HG03064 (cell line): ENCODE measurements around the gene OPCML.

ENCODE experiments used
- ATAC-seq: cut with Tn5 transposase; IDR thresholded peaks from one replicate; pipeline ENCODE4 v1.9.1; 2021; ENCODE audit warnings: low read depth; ENCODE audit not compliant: unreplicated experiment

OPCML gene

DNA sequence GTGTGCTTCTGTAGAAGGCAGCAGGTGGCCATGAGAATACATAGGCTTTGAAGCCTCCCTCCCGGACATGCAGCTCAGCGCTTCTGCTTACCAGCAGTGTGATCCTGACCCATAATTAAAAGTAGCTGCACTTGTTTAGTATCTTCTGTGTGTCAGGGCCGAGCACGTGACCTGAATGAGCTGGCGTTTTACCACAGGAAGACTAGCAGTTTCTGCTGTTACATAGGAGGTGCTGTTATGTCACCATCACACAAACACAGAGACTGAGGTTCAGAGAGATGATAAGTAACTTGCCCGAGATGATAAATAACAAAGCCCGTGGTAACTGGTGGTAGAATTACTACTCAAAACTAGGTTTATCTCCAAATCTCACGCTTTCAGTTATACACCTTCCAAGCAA is 329.5 kb downstream of the OPCML start:
- ATAC-seq, result no peak

DNA sequence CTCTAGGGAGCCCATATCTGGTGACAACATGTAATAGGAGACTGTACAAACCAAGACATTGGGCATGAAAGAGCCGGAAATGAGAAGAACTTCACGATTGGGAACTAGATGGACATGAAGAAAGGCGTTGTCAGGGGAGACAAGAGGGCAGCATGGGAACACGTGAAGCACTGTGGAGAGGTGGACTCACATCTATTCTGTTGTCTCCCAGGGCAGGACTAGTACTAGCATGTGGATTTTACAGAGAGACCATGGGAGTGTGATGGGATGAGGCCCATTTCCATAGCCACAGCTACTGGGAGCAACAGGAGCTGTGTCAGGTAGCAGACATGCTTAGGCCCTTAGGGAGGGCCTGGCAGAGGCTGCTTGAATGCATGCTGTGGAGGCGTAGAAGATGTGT is 333.9 kb downstream of the OPCML start:
- ATAC-seq, result no peak

DNA sequence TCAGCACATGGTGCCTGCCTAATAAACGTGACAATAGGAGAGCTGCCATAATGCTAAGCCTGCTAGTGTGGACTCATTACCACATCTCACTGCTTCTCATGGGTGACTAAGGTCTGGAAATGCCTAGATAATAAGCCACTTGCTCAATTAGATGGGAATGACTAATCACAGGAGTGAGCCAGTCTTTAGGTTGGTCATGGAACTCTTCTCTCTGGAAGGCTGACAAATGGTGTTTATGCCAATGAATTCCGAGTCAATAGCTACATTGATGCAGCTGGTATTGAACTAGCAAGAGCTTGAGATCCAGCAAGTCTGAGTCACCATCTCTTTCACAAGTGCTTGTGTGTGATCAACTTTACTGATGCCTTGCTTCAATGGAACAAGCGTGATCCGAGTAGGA is 334.9 kb downstream of the OPCML start:
- no peak for ATAC-seq

DNA sequence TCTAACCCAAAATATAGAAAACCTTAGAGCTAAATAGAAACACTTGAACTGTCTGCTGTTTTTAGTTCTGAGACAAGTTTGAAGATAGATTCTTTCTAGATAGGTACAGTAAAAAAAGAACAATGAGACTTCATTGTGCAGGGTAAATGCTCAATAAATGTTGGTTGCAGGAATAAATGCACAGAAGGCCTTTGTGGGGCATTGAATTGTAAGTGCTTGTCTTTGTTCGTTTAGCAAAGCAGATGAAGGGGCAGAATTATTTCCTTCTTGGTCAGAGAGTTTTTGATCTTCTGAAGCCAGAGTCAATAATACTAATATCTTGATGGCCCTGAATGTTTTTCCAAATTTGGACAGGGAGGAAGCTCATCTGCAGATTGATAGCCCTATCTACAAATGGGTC is 340.4 kb downstream of the OPCML start:
- no peak for ATAC-seq

DNA sequence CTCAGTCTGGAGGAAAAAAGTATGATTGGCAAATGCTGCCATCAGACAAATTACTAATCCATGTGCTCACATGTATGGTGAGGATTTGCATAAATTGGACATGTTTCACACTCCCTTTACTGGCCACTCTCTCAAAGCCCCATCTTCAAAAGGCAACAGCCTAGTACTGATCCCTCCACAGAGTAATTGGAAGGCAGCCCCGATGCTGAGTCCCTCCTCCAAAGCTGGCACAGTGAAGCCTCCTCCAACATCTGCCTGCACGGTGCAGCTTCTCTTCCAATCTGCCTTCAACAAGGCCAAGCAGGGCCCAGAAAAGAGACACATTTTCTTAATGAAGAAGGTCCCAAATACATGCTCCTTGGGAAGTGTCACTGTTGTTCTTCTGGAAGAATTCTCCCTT is 350.6 kb downstream of the OPCML start:
- no peak for ATAC-seq

DNA sequence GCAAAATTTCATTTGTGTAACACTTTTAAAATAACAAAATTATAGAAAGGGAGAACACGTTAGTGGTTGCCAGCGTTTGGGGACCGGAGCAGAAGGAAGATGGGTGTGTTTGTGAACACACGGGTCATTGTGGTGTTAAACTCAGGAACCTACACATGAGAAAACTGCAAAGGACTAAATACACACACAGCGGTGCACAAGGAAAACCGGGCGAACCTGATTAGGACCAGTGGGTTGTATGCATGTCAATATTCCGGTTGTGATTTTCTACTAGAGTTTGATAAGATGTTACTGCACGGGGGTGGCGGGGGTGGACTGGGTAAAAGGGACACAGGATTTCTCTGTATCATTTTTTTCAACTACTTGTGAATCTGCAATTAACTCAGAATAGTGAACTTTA is 351.2 kb downstream of the OPCML start:
- ATAC-seq, result no peak

DNA sequence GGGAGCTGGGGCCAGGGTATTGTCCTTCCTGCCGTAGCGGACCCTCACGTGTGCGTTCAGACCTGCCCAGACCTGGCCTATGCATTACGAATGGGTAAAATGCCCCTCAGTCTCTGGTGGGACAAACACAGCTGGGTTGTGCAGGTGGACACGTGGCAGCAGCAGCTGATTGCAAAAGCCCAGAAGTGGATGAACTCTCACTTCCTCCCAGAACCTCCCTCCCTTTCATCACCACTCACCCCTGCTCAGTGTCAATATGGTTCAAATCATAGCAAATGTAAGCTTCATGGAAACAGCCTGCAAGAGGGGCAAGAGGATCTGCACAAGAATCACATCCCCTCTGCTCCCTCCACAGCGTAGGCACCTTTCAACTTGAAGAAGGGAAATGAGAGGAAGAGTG is 352.1 kb downstream of the OPCML start:
- ATAC-seq, result no peak

DNA sequence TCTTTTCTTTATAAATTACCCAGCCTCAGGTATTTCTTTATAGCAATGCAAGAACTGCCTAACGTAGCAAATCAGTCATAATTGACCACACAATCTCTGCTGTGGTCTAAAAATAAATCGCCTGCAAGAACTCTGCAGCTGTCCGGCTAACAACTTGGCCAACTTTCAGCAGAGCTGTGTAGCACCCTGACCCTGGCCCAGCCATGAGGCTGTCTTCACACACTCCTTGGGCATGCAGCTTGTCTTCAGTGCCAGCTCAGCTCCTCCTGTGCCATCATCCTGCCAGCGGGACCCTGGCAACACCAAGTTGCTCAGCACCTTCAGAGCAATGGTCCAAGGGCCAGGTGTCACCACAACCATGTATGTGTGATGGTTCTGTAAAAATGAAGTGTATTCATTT is 355.6 kb downstream of the OPCML start:
- ATAC-seq, result no peak

DNA sequence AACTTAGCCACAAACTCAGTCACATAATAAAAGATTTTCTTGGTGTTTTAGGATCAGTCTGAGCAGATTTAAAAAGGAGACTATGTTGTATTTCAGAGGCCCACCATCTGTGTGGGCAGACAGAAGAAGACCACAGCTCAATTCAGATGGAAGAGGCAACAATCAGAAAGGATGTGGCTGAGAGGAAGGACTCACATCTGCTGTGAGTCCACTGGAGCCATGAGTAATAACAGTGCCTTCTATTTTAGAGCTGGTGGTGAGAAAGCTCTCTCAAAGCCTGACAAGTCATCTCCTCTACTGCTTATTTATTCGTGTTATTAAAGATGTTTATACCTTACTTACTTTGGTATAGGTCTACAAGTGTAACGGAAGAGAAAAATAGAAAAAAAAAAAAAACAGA is 357.2 kb downstream of the OPCML start:
- ATAC-seq, result no peak

DNA sequence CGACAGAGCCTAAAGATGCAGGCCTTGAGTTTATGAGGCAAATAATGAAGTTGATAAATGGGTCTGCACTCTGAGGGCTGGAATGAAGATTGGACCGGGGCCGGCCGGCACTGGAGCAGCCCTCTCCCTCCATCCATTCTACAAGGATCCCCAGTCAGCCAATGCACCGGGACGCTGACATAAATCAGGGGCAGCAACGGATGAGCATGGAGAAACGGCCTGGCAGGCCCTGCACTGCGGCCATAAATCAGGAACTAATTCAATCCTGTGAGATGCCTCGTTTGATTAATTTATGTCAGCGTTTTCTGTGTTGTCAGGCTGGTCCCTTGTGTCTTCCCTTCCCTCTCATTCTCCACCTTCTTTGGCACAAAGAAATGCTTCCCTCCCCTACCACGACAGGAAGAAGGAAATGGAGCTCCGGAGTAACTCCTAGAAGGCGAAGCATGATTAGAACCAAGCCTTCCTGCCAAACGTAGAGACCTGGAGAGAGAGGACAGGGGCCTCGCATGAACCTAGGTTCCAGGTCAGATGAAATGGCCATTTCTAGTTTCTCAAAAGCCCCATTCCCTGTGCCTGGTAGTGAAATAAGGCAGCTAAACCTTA is 358.4 kb downstream of the OPCML start:
- no peak for ATAC-seq

DNA sequence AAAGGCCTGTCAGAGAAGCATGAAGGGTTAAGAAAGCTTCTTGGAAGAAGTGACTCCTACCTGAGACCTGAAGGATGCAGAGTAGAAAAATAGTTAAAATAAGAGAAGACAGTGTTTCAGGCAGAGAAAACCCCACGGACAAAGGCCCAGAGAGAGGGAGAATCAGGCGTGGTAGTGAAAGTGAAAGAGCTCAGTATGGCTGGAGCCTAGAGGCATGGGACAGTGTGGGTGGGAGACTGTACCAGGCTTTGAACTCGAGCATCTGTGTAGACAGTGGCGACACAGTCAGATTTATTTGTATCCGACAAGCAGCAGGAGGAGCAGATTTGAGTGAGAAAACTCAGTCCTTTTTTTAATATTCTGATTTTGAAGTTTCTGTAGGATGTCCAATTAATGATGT is 360.0 kb downstream of the OPCML start:
- ATAC-seq, result no peak

DNA sequence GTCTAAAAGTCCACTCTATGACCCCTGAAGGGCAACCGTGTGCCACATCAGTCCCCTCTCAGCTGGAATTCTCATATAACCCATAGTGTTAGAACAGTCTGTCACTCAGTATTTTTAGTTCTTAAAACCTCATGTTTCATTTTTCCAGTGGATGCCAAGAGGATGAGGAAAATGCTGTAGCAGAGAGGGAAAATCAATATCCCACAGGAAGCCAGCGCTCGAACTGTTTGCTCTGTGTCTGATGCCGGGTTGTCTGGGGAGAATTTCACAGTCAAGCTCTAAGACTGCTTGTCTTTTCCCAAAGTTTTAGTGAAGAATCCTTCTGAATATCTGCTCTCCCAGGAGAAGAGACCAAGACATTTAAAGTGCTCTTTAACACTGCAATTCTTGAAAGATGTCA is 360.9 kb downstream of the OPCML start:
- no peak for ATAC-seq

DNA sequence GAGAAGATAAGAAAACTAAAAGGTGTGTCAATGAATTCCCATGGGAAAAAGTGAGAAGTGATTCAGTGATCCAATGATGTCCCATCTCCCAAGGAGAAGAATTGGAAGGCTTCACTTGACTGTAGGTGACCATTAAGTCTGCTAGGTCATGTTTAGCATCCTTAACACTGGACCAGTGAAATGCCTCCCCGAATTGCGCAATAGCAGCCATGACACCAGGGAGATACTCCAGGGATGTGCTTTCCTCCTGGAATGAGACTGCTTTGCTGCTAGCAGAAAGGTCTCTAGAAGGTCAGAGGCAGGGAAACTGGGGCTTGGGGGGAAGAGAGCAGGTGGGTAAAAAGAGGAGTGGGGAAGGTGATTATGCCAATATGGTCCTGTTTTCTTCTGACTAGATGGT is 364.3 kb downstream of the OPCML start:
- no peak for ATAC-seq

DNA sequence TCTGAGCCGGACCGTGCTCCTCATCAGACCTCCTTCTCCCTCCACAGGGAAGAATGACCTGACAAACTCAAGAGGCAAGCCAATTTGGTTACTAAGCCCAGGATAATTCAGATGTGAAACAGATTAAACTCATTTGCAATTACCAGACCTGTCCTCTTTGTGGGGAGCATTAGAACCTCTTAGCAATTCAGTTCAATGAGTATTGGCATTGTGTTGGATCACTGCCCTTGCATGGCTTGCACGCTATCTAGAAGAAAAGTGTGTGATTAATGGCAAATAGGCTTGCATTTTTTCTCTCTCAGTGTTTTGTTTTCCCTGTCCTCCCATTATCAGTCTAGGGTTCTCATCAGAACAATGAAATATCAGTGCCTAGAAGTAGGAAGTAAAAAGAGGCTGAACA is 365.6 kb downstream of the OPCML start:
- ATAC-seq, result no peak

DNA sequence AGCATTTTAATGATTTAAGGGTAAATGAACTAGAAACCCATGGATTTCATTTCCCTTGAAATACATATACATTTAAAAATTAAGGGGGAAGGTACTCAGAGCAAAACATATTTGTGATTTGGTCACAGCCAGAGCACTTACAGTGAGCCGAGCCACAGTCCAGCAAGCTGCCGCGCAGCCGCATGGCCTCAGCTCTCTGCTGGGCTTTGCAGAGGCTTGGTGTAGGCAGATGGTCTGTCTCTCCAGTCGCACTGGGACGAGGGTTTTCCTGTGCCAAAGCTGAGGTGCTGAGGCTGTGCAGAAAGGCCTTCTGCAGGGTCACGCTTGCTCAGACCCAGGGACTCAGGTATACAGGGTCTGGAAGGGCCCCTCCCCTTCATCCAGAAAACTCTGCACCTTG is 367.3 kb downstream of the OPCML start:
- ATAC-seq, result no peak

DNA sequence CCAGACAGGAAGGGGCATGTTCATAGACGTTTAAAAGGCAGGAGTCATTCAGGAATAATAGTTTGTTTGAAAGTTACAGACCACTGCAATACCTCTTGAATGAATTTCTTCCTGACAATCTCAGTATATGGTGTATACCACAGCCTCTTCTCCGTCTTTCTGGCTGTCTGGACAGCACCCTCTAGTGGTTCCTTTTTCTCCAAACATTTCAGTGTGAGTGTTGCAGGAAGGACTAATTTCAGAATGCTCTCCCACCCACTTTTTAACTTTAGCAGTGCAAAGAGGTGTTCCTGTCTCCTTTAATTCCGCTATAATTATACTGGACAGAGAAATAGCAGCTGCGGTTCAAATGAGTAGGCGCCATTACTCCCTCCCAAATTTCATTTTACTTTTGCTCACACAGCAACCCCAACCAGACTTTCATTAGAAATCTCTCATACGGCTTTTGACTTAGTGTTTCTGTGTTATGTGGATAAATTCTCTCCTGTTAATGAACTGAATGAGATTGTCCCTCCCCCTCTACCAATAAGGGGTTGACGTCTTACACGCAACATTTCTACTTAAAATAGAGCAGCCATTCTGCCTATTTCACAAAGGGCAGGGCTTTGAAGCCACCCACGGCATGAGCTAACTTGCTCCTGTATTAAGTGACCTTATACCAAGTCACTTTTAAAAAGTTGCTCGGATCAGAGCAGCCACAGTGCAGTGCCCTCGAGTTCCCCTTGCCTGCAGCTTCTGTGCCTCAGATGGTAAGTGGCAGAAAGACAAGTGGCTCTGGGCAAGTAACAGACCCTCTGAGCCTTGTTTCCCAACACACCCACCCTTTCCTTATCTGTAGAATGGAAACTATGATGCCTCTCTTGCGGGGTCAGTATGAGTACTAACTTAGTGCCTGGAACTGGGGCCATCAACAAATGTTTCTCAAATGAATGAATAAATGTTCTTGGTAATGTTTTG is 368.6 kb downstream of the OPCML start:
- no peak for ATAC-seq

DNA sequence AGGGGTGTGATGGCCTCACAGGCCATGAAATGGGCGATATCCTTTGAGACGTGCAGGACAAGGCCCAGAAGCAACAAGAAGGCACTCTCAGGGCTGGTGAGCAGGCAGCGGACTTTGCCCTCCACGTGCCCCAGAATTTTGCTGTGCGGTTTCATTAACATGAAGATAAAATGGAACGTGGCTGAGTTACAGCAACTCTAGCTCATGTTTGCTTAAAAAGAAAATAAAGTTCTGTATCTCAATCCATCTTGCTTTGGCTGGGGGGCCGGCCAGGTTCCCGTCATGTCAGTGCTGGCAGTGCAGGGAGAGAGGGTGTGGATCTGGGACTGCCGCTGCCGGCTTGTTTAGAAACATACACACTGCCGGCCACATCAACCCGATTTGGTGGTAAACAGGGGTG is 370.1 kb downstream of the OPCML start:
- ATAC-seq, result no peak

DNA sequence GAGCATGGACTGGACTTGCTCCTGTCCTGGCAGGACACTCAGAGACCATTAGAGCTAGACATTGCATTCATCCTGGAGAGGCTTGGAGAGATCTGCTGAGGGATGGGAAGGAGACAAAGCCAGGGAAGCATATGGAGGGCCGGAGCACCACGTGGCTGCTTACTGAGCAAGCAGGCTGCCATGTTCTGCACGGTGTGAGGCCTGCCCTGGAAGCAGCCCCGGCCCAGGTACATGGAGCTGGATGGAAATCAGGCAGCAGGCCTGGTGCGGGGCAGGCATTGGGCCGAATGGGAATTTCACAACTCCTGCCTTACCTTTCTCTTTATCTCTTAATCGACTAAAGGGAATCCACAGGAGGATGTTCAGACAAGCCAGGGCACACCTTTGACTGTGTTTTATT is 371.5 kb downstream of the OPCML start:
- ATAC-seq, result no peak

DNA sequence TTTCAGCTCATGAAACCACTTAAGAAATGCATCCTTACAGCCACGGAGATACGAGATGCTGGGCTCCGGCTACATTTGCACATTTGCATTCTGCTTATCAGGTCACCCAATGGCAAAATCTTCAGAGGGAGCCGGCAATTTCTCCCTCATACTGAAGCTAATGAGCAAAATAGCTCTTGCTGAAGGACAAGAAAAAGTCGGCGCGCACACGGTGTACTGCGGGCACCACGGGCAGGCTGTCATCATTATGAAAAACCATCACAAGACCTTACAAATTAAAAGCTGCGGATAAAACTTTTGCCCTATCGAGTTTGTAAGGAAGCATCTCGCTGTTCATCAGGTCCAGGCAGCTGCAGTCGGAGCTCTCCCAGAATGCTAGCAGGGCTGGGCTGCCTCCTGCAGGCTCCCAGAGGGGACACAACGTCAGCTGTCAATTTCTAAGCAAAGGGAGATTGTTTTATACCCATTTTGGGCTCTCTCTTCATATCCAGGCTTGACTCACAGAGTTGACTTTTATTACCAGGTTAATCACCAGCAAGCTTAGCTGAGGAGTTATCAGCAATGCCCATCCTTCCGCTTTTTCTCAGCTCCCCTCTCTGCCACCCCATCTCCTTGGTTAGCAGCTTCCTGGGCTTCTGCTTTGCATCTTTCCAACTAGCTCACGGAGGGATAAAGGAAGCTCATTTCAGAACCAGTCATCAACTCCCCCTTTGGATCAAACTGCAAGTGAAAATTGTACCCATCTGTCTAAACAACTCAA is 375.1 kb downstream of the OPCML start:
- ATAC-seq, result no peak

DNA sequence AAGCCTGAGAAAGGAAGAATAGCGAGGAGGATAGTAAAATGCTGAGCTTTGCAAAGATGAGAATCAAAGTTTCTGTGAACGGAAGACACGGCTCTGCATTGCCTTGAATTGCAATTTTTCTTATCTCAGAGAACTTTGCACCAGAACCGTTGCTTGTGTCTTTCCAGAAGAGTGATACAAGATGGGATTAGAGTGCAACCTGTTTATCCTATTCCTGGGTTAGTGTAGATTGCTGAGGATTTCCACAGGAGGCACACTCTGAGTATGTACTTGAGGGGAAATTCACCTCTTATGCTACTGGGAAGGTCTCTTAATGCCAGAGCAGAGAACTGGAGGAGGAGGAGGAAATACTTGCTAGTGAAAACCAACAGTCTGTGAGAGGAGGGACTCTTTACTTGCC is 377.5 kb downstream of the OPCML start:
- ATAC-seq, result no peak

DNA sequence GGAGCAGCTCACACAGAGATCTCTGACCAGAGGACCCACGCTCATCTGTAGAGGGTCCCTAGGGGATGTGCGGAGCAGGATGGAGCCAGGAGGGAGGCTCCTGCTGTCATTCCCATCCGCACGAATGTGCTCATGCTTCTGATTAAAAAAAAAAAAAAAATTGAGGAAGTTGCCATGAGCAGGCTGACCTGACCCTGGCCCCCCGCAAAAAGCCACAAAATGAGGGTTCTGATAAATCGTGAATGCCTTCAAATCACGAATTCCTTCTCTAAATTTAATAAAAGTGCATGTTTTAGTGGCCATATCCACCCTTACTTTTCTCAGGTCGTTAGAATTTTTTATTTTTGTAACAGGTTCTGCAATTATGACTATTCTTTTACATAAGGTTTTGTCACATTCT is 378.2 kb downstream of the OPCML start:
- no peak for ATAC-seq

DNA sequence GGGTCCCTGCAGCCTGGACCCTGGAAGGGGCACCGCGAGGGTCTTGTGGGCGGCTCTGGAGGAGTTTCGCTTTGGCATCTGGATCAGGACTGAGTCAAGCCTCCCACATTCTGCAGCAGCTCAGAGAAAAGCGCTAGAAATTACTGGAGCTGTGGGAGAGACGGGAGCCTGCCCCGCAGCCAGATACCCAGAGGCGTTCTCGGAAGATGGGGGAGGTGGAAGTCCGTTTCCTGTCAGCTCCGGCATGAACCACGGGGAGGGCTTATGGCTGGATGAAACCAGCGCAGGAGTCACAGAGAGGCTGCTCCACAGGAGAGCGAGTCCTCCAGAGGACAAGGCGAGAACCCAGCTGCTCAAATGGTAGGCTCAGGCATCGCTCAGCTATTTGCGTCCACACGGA is 379.3 kb downstream of the OPCML start:
- ATAC-seq, result no peak
